ENCODE data around the gene GATA2.

The GATA2 gene

GRCh38 chr3:128432971-128433836, 59.8 kb downstream of the GATA2 start:
- no peak for DNase-seq (ENCODE audit: low read depth in 2 of 2)

- DNase-seq (ENCODE audit: low read depth in 2 of 2) = no peak
Measured at GRCh38 chr3:128432301-128432970, 60.6 kb downstream of the GATA2 start.

- DNase-seq (ENCODE audit: low read depth in 2 of 2) = no peak
Measured at GRCh38 chr3:128431803-128432300, 61.1 kb downstream of the GATA2 start.

GRCh38 chr3:128430731-128431130, 62.3 kb downstream of the GATA2 start:
- no peak for DNase-seq (ENCODE audit: low read depth in 2 of 2)

GRCh38 chr3:128430301-128430700, 62.7 kb downstream of the GATA2 start:
- no peak for DNase-seq (ENCODE audit: low read depth in 2 of 2)

- DNase-seq (ENCODE audit: low read depth in 2 of 2) = no peak
Measured at GRCh38 chr3:128429751-128430150, 63.2 kb downstream of the GATA2 start.

Data from stimulated activated CD4-positive, alpha-beta T cell treated with anti-CD3 and anti-CD28 coated beads, Interleukin-15, amount 100 ng/mL, for 48 hours (primary cell).